GM21529 (cell line): ENCODE data around the gene TYW5.

Source experiments
- ATAC-seq: cut with Tn5 transposase; IDR thresholded peaks from one replicate; pipeline ENCODE4 v1.9.1; 2021; ENCODE audit not compliant: unreplicated experiment

The TYW5 gene, protein sequence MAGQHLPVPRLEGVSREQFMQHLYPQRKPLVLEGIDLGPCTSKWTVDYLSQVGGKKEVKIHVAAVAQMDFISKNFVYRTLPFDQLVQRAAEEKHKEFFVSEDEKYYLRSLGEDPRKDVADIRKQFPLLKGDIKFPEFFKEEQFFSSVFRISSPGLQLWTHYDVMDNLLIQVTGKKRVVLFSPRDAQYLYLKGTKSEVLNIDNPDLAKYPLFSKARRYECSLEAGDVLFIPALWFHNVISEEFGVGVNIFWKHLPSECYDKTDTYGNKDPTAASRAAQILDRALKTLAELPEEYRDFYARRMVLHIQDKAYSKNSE

DNA sequence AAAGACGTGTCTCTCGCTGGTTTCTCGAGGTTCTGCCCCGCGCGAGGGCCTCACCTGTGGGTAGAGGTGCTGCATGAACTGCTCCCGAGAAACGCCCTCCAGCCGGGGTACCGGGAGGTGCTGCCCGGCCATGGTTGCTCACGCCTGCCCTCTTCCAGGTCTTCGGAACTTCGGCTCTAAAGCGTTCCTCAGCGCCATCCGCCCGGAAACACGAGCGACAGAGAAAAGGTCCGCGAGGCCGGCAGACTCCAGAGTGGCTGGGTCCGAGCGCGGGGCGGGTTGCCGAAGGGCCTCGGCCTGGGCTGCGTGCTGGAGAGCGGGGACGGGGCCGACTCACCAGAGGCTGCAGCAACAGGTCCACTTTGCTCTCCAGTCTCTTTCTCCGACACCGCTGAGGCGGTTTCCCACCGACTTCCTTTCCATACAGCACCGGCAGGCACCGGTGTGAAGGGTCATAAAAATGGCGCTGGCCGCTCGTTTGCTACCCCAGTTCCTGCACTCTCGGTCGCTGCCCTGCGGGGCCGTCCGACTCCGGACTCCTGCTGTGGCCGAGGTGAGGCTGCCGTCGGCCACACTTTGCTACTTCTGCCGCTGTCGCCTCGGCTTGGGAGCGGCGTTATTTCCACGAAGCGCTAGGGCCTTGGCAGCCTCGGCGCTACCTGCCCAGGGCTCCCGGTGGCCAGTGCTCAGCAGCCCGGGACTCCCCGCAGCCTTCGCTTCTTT is at the start of gene TYW5, which contains the start of gene MAIP1:
TSS of gene TYW5 (minus strand) at position 153 of the 723 bp plus-strand sequence. CDS start at position 132, 21 bp downstream.
TSS of gene MAIP1 (plus strand) at position 244 of the 723 bp plus-strand sequence. CDS start at position 461, 217 bp downstream.
- peak; percentile 88 for ATAC-seq

DNA sequence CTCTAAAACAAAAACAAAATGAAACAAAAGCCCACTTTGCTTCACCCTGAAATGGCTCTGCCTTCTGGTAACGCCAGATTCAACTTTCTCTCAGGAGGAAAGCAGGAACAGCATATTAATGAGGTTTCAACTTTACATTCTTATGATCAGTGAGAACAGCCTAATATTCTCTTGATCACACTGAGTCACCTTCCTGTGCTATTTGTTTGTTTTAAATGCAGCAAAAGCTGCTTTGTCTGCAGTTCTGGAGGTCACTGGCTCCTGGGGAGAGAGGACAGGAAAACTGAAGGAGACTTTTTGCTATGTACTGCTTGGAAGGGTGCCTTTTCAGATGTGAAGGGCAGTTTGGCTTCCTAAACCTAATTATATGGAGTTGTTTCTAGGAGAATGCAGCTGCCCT is 48.2 kb upstream of the TYW5 start:
- ATAC-seq, result no peak

DNA sequence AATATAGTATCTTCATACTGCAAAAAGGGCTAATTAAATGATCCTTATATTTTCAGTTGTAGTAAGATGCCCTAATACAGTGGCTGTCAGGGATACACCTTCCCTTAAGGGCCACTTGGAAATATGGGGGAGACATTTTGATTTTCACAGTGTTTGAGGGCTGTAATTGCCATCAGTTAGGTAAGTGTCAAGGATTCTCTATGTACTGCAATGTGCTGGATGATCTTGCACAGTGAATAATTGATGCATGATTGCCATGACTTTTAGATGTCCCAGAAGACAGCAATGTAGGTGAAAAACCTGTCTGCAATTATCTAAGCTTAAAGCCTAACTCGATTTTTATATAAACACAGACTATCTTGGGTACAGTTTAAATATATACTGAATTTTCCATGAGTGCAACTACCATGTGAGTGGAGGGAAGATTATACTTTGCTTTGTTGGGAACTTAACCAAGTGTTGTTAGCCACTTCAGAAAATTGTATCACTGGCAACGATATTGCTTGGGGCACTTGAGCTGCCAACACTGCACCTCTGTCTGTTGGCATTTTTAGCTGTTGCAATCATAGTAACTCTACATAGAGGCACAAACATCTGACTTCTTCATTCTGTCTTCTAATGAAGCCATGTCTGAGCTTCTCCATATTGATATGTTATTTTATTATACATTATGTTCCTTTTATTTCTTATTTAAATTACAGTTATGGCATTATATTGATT is 45.3 kb upstream of the TYW5 start:
- no peak for ATAC-seq

DNA sequence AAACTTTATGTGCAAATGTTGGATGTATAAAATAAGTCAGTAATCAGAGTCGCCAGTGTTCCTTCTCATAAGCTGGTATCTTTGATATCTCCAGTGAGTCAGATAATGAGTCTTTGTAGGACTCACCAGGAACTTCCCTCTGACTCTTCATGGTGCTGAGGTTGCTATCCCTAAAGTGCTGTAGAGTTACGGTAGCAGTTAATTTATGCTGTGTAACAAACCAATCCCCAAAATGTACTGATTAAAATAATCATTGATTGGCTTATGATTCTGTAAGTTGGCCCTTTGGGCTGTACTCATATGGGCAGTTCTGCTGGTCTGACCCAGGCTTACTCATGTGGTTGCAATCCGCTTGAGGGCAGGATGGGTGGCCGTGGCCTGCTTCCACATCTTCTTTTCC is 43.9 kb upstream of the TYW5 start:
- no peak for ATAC-seq

DNA sequence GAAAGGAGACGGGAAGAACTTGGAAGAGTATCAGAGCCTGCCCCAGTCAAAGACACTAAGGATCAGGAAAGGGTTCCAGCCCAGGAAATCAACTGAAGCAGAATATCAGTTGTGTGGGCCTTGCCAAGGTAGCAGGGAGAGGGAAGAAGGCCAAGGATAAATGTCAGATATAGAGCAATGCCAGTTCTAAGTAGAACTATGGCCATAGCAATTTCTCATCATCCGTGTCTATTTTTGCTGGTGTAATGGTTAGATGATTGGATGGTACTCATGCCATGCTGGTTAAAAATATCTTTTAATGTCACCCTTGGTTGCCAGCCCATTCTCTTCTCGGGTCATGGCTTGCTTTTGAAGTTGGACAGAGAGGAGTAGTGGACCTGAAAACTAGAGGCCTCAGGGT is 42.0 kb upstream of the TYW5 start:
- no peak for ATAC-seq

DNA sequence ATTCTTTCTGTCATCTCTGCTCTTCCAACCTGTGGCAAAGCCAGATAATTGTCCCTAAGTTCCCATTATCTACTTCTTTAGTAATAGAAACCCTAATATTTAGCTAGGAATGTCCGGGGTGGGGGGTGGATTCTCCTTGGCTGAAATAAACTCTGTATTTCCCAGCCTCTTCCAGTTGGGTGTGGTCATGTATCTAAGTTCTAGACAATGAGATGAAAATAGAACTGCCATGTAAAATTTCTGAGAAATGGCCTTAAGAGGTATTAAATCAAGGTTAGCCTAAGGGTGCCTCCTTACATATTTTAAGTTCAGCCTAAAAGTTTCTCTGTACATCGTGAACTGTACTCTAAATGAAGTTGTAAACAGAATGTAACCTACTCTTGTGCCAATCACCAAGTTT is 39.6 kb upstream of the TYW5 start:
- ATAC-seq, result no peak

DNA sequence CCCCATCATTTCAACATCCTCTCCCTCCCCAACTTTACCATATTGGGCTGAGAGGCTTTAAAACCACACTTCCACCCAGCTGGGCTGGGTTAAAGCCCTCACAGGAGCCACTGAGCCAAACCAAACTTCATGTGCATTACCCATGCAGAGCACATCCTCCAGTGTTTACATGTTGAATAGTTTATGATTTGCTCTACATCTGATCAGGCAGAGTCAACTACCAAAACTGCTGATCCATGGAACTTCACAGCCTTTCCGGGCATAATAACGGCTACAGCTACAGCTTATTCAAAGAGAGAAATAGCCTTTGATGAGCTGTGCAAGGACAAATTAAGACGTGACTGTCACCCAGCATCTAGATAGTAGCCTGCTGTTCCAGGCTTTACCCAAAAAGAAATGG is 39.1 kb upstream of the TYW5 start:
- ATAC-seq, result no peak

DNA sequence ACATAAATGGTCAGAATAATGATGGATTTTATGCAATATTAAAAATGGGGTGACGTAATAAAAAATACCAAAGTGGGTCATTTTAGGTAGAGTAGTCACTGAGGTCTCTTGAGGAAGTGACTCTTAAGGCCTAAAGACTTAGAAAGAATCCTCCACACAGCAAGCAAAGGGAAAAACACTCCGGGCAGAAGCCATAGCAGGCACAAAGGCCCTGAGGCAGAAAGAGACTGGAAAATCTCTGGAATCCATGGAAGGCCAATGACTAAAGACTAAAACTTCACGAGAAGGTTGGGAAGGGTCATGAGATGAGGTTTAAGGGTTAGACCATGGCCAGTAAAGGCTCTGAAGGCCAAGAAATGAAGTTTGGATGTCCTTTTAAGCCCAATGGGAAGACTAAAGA is 37.0 kb upstream of the TYW5 start:
- no peak for ATAC-seq

DNA sequence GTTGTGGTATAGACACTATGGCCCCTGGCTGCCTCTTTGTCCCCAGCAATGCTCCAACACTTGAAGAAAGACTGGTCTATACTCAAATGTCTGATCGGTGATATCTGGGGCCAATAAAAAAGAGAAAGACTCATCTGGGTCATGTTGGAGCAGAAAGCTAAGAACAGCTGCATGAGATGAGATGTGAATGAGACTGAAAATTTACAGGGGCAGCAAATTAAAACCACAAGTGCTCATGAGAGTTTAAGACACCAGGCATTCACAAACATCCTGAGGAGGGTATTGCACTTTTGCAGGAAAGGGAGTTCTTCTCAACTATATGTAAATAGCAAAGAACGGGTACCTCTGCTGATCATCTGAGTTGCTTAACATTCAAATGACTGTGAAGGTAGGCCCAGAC is 36.4 kb upstream of the TYW5 start:
- no peak for ATAC-seq

DNA sequence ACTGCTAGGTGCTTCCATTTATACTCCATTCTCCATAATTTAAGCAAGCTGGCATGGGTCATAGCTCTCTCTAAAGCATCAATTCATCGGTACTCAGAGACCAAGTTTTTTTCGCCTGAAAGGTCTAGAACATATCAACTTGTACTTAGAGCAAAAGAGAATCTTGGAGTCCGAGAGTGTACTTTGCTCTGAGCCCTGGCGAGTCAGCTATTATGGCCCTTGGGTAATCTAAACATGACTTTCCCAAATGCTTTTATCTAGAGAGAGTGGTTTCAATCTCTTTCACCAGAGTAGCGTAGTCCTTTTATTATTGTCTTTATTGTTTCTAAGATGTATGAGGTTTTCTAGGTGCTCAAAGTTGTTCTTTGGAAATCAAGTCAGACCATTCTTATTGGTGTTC is 34.5 kb upstream of the TYW5 start:
- no peak for ATAC-seq

DNA sequence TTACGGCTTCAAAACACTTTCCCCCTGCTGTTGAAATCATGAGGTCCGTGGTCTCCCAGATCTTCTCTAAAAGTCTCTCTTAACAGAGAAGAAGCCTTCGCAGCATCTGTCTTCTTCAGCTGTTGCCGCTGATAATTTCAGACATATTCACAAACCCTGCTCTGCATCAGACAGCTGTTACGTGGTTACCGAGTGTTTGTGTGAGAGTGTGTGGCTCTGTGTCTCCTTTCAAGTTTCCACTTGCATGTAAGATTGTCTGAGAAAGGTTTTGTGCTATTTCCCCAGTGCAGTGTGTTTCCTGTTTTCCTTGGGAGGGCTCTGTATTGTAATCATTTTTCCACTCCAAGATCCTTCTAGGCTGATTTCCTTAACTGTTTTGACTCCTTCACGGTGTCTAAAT is 32.9 kb upstream of the TYW5 start:
- no peak for ATAC-seq

DNA sequence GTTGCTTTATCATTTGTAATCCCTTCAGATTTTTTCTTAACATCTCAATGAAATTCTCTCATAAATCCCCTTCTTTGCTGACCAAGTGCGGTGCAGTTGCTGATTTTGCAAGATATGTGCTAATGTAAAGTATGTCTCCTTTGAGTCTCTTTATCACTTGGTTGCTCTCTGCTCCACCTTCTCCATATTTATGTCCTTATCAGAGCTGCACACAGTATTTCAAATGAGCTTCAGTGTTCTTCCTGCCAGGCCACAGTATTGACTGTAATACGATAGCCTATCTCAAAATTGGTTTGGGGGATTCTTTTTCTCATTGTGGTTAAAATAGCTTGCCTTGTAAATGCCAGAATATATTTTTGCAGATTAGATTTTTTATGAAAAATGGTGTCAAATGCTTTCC is 32.3 kb upstream of the TYW5 start:
- no peak for ATAC-seq

DNA sequence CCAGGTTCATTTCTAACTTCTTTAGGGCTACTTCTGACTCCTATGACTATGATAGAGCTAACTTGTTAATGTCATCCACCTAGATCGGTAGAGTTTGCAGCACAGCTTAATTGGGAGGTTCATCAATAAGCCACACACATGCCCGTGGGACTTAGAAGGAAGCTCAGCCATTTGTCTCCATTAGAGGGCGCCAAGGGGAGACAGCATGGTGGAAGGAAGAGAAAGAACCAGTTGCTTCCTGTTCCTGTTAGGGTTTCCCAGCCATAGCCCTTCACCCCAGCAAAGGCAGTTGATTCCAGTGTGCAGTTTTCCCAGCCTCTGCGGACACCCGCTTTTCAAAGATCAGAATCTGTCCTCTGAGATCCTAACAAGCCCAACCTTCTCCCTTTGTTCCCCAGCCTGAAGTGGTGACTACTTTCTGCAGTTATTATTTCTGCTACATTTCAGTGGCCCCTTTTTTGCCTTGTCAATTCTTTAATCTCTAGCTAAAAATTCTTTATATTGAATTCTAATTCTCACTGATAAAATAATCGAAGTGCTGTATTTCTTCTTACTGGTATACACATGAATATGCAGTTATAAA is 30.4 kb upstream of the TYW5 start:
- ATAC-seq, result peak; percentile 90

DNA sequence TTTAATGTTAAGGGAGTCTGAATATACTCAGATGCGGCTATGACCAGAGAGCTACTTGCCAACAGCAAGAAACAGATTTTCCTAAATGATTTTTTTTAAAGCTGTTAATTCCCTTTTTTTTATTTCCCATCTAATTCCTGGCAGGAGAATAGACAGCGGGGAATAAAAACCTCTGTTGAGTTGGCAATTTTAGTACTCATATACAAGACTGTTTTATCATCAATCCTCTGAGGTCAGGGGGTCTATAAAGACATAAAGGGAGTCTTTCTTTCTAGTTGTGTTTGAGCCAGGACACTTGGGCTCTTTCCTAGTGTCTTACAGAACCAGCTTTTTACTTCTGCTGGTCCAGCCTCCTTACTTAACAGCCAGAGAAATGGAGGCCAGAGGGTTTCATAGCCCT is 29.5 kb upstream of the TYW5 start:
- ATAC-seq, result no peak

DNA sequence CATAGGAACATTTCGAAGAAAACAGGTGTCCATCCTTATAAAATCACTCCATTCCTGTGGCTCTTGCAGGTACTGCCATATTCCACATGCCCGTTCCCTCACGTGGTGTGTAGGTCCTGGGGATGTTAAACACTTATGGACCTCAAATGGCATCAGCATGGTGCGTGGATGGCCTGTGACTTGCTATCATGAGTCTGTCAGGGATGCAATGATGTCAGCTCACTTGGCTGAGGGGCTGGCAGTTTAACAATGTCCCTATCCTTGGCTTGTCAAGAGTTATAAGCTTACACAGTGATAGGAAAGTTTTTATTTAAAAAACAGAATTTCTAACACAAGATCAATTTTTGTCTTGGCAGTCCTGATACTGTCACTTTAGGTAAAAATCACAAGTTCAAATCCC is 28.9 kb upstream of the TYW5 start:
- ATAC-seq, result no peak

DNA sequence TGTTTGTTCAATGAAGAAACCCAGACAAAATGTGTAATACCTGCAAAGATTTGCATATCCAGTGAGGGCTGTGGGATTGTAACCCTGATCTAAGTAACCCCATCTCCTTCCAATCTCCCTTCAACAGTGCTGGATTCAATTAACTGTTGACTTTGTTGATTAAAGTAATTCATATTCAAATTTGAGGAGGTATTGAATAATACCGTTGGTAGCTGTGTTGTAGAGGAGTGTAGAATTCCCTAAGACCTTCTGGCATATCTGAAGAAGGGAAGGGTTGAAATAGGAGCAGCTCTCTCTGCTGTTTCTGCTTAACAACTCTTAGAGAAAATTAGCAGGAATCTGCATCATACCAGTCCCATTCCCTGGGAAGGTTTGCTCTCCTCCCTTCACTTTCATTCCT is 28.2 kb upstream of the TYW5 start:
- no peak for ATAC-seq

DNA sequence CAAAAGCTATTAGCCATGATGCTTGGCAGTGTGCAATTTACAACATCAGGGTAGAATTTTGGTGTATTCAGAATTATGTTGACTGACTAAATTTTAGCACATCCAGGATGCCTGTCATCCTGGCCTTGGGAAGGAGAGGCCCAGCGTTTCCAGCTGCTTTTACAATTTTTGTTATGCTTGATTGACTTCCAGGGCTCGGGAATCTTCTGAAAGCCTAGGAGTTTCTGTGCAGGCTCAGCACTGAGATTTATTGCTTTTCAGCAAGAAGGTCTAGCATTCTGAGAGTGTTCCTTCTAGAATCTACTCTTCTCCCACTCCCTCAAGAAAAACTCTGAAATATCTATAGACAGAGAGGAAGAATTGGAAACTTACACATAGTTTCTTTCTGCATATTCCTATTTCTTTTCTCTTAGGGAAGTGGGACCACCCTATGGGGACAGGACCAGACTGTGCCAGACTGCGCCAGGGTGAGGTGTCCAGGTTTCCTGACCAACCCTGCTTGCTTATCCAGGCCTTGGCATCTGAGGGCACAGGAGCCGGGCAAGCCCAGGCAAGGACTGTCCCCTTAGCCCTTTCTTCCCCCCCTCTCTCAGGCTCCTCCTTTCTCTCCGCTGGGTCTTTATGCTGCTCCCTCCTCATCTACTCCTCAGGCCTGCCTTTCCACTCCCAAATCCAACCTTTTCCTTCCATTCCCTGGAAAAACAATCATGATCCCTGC is 27.0 kb upstream of the TYW5 start:
- no peak for ATAC-seq

DNA sequence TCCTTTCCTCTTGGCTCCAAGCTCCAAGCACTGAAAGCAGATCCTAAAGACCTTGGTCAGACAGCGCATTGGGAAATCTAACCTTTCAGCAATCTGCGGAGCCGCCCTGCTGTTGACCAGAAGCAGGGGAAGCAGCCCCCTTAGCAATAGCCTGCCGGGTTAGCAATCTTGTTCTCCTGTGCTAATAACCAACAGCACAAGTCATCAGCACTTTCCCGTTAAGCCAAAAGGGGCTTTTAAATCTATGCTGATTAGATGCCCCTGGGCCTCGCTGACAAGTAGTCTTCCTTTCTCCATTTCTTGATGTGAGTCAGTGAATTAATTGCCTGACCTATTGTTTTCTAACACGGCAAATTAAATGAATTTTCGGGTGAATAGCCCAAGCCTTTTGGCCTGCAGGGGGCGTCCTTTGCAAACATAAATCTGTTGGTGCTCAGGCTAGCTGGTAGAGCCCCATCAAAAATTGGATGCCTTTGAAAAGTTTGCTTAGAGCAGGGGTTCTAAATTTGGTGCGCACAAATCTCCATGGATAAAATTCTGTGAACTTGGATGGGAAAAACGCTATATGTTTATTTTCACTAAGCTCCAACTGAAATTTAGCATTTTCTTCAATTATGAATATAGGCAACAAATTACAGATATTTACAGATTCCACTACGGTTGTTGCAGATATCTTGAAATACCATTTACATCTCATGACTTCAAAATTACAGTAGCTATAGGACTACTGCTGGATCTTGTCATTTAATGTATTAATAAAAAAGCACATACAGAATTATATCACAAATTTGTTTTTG is 24.7 kb upstream of the TYW5 start:
- peak; percentile 38 for ATAC-seq

DNA sequence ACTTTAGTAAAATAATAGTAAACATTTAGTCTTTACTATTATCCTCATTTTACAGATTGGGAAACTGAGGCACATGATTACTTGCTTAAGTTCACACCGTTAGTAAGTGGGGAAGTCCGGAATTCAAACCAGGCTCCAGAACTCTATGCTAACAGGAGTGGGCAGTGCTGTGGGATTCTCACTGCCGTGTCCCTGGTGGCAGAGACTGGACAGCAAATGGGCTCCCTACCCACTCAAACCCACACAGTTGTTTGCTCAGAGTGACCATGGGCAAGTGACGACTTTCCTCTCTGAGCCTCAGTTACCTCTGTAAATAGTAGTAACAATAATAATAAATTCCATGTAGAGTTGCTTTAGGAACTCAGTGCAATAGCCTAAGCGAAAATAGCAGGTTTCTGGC is 24.1 kb upstream of the TYW5 start:
- ATAC-seq, result no peak

DNA sequence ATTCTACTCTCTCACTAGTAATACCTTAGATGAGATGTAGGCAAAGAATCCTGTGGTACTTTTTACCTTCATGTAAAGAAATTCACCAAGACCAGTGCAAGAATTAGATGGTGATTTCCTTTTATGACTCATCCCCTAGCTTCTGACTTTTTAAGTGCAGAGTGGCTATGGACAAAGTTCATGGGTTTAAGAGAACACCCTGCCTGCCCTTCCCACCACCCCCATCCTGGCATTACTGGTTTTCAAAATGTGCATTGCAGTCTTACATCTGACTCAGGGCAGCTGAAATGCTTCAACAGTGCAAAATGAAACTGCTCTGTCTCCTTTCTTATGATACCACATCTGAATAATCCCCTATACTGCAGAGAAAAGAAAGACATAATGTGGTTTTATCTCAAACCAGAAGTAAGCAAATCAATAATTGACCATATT is 22.7 kb upstream of the TYW5 start:
- peak; percentile 76 for ATAC-seq
